ENCODE measurements around the gene PTPRT. TPM values are rescaled to one million over a fixed set of nuclear protein-coding genes. Genes with fewer than 3 reads are reported as not detected.

The PTPRT gene
- total and polyA plus RNA-seq, 7 donors: under 0.01 to 0.09 (median 0.03) TPM; not detected in 1

DNA sequence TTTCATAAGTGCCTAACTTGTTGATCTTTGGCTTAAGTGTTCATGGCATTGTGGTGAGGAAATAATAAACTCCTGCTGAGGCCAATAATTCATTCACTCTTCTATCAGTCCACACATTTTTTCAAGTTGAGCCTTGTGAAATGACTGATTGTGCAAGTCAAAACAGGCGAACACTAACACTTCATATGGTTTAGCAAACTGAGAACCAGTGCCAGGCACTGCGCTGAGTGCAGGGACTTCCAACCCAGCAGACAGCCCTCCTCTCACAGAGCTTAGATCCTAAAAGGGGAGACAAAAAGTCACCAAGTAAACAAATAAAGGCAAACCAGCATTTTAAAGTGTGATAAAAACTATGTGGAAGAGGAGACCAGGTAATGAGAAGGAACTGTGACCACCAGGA, 435.0 kb downstream of the PTPRT start:
- Histone ChIP-seq H3K27ac (no peak overlapping the region), H3K27me3 (ENCODE audit: insufficient read depth in 3 of 3, low read length in 2 of 3) (no peaks in the 10 kb centered on the region), H3K9me3 (no peaks in the 10 kb centered on the region), H3K36me3 (ENCODE audit: insufficient read depth in 1 of 2, low read depth in 1 of 2) (no peaks in the 10 kb centered on the region), H3K4me3 (no peak overlapping the region), H3K4me1 (no peaks in the 10 kb centered on the region)
- TF ChIP-seq, protein P1, sequence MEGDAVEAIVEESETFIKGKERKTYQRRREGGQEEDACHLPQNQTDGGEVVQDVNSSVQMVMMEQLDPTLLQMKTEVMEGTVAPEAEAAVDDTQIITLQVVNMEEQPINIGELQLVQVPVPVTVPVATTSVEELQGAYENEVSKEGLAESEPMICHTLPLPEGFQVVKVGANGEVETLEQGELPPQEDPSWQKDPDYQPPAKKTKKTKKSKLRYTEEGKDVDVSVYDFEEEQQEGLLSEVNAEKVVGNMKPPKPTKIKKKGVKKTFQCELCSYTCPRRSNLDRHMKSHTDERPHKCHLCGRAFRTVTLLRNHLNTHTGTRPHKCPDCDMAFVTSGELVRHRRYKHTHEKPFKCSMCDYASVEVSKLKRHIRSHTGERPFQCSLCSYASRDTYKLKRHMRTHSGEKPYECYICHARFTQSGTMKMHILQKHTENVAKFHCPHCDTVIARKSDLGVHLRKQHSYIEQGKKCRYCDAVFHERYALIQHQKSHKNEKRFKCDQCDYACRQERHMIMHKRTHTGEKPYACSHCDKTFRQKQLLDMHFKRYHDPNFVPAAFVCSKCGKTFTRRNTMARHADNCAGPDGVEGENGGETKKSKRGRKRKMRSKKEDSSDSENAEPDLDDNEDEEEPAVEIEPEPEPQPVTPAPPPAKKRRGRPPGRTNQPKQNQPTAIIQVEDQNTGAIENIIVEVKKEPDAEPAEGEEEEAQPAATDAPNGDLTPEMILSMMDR (IDR thresholded peaks at IDR 0.05): no peak
- DNase-seq (peak in 1 of 2 donors; percentile 27), ATAC-seq (no peak)
- intact Hi-C loops (cut with DNase I): no loop called here
- 66 to 76% (median 74%) methylated on average over 2 of the region's 2 CpGs for WGBS, 3 donors

GRCh38 chr20:42752620-42753019, 437.1 kb downstream of the PTPRT start:
- no peak overlapping the region for H3K27ac ChIP-seq
- WGBS, 3 donors: 67 to 74% (median 73%) methylated on average over 3 of the region's 3 CpGs
- intact Hi-C loops (cut with DNase I): no loop called here

GRCh38 chr20:42749556-42749955, 440.1 kb downstream of the PTPRT start:
- ATAC-seq: no peak
- H3K27ac ChIP-seq: no peak overlapping the region

More at GRCh38 chr20:42752620-42753019, 437.1 kb downstream of the PTPRT start:
- no peak for DNase-seq
- Histone ChIP-seq H3K9me3 (no peaks in the 10 kb centered on the region), H3K36me3 (ENCODE audit: insufficient read depth in 1 of 2, low read depth in 1 of 2) (no peaks in the 10 kb centered on the region), H3K27me3 (ENCODE audit: insufficient read depth in 3 of 3, low read length in 2 of 3) (no peaks in the 10 kb centered on the region), H3K4me1 (no peaks in the 10 kb centered on the region), H3K4me3 (no peak overlapping the region)
- TF ChIP-seq, protein P1 (IDR thresholded peaks at IDR 0.05): no peak
- ATAC-seq: no peak

GRCh38 chr20:42747765-42748411, 441.8 kb downstream of the PTPRT start:
- Histone ChIP-seq H3K27ac (no peak overlapping the region), H3K36me3 (ENCODE audit: insufficient read depth in 1 of 2, low read depth in 1 of 2) (no peaks in the 10 kb centered on the region), H3K9me3 (peaks cover 8% of the 10 kb centered on the region), H3K27me3 (ENCODE audit: insufficient read depth in 3 of 3, low read length in 2 of 3) (no peaks in the 10 kb centered on the region), H3K4me3 (no peak overlapping the region), H3K4me1 (no peaks in the 10 kb centered on the region)
- DNase-seq: no peak
- 52 to 61% (median 56%) methylated on average over 2 of the region's 2 CpGs for WGBS, 3 donors
- intact Hi-C loops (cut with DNase I): loop anchor here in 1 of 2 donors (5.0 kb wide), 1 partner anchor 51 kb away; no protein-coding TSS in a partner anchor
- TF ChIP-seq, protein P1 (IDR thresholded peaks at IDR 0.05): no peak
- ATAC-seq: no peak

More at GRCh38 chr20:42749556-42749955, 440.1 kb downstream of the PTPRT start:
- intact Hi-C loops (cut with DNase I): loop anchor here in 1 of 2 donors (5.0 kb wide), 1 partner anchor 52 kb away; no protein-coding TSS in a partner anchor
- Histone ChIP-seq H3K9me3 (no peaks in the 10 kb centered on the region), H3K4me3 (no peak overlapping the region), H3K36me3 (ENCODE audit: insufficient read depth in 1 of 2, low read depth in 1 of 2) (no peaks in the 10 kb centered on the region), H3K4me1 (no peaks in the 10 kb centered on the region), H3K27me3 (ENCODE audit: insufficient read depth in 3 of 3, low read length in 2 of 3) (no peaks in the 10 kb centered on the region)
- TF ChIP-seq, protein P1 (IDR thresholded peaks at IDR 0.05): no peak
- no peak for DNase-seq
- whole genome bisulfite sequencing, 3 donors: 59 to 67% (median 63%) methylated on average over 5 of the region's 5 CpGs
